ENCODE measurements around the gene MAD1L1.

- no peak for TF ChIP-seq CTCF (IDR thresholded peaks at IDR 0.05; ENCODE audit: insufficient read depth, low read length, poor library complexity, severe bottlenecking)
- TF ChIP-seq EZH2phosphoT487 (conservative IDR thresholded peaks at IDR 0.05; ENCODE audit: low read length) = no peak
Observed at GRCh38 chr7:1812509-1813393, 420.0 kb downstream of the MAD1L1 start.
